GM18502 (cell line): ENCODE measurements around the gene ARID5B.

Source experiments
- ATAC-seq: cut with Tn5 transposase; IDR thresholded peaks from one replicate; pipeline ENCODE4 v1.9.1; 2021; ENCODE audit warnings: mild to moderate bottlenecking; ENCODE audit not compliant: unreplicated experiment, poor library complexity

Gene ARID5B

GRCh38 chr10:61931620-61932332 lies 30.3 kb downstream of the ARID5B start:
- no peak for ATAC-seq

- no peak for ATAC-seq
Observed at GRCh38 chr10:61933859-61934555, 32.5 kb downstream of the ARID5B start.

GRCh38 chr10:61935077-61935476 lies 33.6 kb downstream of the ARID5B start:
- no peak for ATAC-seq

- ATAC-seq = no peak
Observed at GRCh38 chr10:61936770-61937169, 35.3 kb downstream of the ARID5B start.

GRCh38 chr10:61937631-61938351 lies 36.3 kb downstream of the ARID5B start:
- no peak for ATAC-seq

DNA sequence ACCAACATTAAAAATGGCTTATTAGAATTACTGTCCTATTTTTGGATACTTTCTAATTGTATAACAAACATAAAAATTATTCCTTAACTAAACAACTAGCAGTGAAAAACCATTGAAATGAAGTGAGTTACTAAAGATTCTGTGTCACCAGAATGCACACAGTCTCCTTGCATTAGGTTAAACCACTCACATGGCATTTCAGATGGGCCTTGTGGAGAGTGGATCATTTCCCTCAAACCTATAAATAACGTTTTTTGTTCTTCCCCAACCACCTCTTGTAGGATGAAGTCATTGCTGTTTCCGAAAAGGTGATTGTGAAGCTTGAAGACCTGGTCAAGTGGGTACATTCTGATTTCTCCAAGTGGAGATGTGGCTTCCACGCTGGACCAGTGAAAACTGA lies 38.4 kb downstream of the ARID5B start:
- no peak for ATAC-seq

GRCh38 chr10:61941202-61941681 lies 39.7 kb downstream of the ARID5B start:
- no peak for ATAC-seq

GRCh38 chr10:61942604-61943461 lies 41.3 kb downstream of the ARID5B start:
- ATAC-seq = no peak

DNA sequence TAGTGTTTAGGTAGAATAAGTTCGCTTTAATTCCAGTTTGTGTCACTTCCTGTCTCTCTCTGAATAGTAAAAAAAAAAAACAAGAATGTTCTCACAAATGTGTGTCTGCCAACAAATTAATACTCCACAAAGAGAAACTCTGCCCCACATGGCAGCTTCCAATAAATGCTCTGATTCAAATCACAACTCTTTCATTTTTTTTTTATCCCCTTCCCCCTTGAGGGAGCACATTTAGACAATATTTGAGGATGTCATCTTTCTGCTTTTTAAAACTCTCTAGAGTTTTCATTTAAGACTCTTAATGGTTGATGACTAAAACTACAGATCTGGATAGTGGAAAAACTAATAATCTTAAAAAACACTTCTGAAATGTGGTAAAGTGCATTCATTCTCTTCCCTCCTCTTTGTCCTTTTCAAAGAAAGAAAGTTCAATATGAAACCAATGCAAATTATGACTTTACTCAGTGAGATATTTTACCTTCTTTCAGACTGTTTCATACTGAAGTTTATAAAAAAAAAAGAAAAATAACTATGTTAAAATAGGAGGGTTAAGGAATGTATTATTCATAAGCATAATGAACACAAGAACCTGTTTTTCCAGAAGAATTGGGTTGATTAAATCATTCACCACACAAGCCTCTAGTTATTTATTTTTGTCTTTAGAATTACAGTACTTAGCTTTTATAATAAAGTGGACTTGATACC lies 42.3 kb downstream of the ARID5B start:
- ATAC-seq = peak; percentile 49

DNA sequence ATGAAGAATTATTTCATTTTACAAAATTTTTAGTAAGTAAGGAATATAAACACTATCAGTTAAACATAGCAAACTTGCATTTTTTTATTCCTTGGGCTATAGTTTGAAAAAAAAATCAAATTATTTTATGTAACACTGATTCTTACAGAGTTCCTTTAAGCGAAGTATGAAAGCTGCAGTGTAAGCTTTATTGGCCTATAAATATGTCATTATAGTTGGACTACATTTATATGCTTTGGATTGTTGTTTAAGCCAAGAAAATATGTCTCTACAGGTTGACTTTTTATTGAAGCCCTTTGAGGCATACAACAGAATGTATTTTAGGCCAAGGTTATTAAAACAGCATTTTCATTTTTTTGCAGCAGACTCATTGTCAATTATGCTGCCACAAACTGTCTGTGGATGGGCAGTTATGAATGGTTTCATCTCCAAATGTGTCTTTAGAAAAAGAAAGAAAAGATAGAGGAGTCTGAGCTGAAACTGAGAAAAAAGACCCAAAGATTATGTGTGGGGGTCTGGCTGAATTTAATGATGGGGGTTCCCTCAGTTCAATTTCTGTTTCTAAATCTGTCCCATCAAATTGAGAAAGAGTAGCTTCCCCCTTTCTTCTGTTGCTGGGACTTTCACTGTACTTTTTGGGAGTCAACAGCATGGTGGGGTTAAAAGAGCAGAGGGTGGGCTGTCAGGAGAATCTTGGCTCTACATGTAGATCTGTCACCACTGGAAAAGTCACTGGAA lies 43.1 kb downstream of the ARID5B start:
- no peak for ATAC-seq

- ATAC-seq = no peak
Observed at GRCh38 chr10:61949687-61950086, 48.2 kb downstream of the ARID5B start.

GRCh38 chr10:61950449-61951143 lies 49.1 kb downstream of the ARID5B start:
- ATAC-seq = no peak

- ATAC-seq = no peak
Observed at GRCh38 chr10:61951144-61951483, 49.6 kb downstream of the ARID5B start.

GRCh38 chr10:61952028-61952674 lies 50.7 kb downstream of the ARID5B start:
- ATAC-seq = no peak

DNA sequence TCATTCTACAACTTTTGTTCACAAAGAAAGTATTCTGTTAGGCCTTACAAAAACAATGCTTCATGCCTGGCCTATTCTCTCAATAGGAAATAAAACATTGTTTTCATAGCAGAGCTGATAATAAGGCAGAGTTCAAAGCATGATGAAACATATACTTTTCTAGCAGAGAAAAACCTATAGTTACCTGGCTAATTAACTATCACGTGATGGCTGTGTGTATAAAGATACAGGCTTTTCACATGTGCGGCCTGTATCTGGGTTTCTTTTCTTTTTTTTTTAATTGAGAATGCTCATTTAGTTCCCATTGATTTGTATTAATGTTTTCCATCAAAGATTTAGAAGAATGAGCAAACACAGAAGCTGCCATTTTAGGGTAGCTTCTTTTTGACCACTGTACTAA lies 51.7 kb downstream of the ARID5B start:
- no peak for ATAC-seq

- ATAC-seq = no peak
Observed at GRCh38 chr10:61957806-61958205, 56.3 kb downstream of the ARID5B start.

- ATAC-seq = no peak
Observed at GRCh38 chr10:61958311-61958710, 56.8 kb downstream of the ARID5B start.

DNA sequence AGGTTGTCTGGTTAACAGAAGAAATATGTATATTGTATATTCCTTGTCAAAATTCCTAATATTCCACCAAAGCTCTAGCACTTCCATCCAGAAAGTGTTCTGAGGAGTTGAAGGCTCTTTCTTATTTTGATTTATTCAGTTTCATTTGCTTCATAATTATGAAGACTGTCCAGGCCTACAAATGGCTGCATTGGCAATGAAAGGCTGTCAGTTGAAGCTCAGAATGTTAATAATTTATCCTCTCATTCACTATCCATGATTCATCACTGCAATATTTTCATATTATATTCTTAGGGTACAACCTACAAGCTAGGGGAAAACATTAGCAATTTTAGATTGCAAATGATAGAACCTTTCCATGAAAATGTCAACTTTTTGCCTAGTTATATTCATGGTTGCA lies 57.3 kb downstream of the ARID5B start:
- no peak for ATAC-seq
